Kidney epithelial cell (primary cell): ENCODE measurements around the gene TMIE. TPM values are rescaled to one million over a fixed set of nuclear protein-coding genes. Genes with fewer than 3 reads are reported as not detected.
A peak's percentile ranks its signal among the peaks of the same experiment; 100 is the strongest.

Experiments used
- DNase-seq: peaks from one replicate; pipeline ENCODE4 v3.0.0-alpha.2; 2010; ENCODE audit warnings: low read depth
- H3K27me3 ChIP-seq: 2 replicates; pipeline ENCODE4 v1.6.0; 2011; ENCODE audit warnings: low read length; ENCODE audit not compliant: control insufficient read depth, insufficient read depth
- H3K36me3 ChIP-seq: 2 replicates; pipeline ENCODE4 v1.5.1; 2011; ENCODE audit warnings: low read length; ENCODE audit not compliant: control insufficient read depth, insufficient read depth
- H3K4me3 ChIP-seq: 2 replicates; pipeline ENCODE4 v1.5.1; 2011; ENCODE audit warnings: low read depth, mild to moderate bottlenecking, control low read depth, low read length
- CTCF ChIP-seq: IDR thresholded peaks from 2 replicates; pipeline ENCODE4 v1.5.1; 2011; ENCODE audit warnings: mild to moderate bottlenecking, moderate library complexity, low read length, control low read depth, inconsistent platforms; ENCODE audit not compliant: insufficient read depth, poor library complexity, severe bottlenecking
- total RNA-seq: library from RNA; depleted of rRNA; stranded (reverse); fragments of >200 nt; gene quantifications from 2 replicates; pipeline ENCODE4 v1.2.3, GENCODE V29; 2015

Gene TMIE
- total RNA-seq, 1 donor from 2014 or later, result 1.9 TPM

DNA sequence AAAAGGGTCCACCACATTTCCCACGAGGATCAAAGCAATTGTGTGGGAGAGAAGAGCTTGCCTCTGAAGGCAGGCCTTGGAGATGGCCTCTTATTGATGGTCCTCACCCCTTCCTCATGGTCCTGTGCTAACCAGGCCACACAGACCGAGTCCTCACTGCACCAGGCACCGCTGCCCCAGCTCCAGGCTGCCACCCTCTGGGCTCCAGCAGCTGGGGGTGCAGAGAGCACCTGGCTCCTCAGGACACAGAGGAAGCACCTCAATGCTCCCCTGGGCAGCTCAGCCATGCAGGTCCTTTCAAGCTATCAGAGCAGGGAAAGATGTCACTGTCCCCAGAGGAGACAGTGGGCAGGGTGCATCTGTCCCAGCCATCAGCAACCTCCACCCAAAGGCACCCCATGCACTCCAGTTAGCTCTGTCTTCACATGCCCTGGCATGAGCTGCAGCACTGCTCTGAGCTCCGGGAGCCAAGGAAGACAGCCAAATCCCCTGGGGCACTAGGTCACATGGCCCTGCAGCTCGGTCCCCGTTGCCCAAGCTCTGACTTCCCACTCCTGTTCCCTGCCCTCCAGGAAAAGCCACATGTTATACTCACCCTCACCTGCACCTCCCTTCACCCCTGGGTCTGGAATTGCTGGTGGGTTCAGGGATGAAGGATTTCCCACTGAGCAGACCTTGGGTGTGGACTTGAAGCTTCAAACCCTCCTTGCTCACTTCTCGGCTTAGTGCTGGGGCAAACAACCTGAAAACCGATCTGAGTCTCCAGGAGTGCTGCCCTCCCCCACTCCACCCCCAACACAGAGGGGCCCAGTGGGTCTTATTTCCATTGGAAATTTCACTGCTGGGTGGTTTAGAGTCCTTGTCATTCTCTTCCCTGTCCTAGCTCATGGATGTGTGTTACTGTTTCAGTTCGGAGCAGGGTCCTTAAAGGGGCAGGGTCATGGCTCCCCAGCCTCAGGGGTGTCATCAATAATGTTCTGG, 40.4 kb upstream of the TMIE start:
- Histone ChIP-seq H3K4me3 (no peak overlapping the region), H3K27me3 (peaks cover 11% of the 10 kb centered on the region), H3K36me3 (no peaks in the 10 kb centered on the region)
- TF ChIP-seq CTCF, result no peak
- no peak for DNase-seq

DNA sequence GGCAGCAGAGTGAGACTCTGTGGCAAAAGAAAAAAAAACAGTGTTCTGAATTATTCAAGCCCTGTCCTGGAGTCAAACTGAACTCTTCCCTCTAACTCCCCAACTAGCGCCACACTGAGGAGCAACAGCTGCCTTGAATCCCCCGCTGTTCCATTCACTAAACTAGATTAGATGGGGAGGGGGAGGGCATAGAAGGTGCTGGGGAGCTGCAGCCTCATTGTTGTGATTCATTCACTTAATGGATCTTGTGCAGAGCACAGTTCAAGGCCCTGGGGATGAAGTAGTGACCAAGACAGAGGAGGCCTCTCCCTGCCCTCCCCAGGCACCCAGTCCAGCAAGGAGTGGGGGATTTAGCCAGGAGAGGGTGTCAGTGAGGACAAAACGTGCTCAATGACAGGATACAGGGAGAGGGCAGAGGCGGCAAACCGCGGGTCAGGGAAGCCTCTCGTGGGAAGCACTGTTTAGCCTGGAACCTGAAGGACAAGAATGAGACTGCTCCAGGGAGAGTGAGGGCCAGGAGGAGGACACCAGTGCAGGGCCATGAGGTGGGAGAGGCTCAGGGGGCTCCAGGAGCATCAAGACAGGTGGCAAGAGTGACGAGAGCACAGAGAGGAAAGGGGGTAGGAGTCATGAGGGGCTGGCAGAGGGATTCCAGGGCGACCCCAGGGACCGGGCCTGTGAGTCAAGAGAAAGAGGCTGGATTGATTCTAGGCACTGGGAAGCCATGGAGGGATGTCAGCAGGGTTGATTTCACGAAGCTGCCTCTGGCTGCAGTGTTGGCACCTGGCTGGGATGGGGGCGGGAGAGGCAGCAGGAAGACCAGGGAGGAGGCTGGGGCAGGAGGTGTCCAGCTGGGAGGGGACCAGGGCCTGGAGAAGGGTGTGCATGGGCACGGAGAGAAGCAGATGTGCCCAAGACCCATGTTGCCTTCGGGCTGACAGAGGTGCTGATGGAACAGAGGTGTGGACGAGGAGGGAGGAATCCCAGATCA, 39.1 kb upstream of the TMIE start:
- Histone ChIP-seq H3K4me3 (no peak overlapping the region), H3K27me3 (peaks cover 15% of the 10 kb centered on the region), H3K36me3 (no peaks in the 10 kb centered on the region)
- no peak for TF ChIP-seq CTCF
- no peak for DNase-seq

- TF ChIP-seq CTCF, result no peak
- Histone ChIP-seq H3K4me3 (no peak overlapping the region), H3K36me3 (no peaks in the 10 kb centered on the region), H3K27me3 (peaks cover 17% of the 10 kb centered on the region)
- no peak for DNase-seq
These were observed 38.2 kb upstream of the TMIE start for GRCh38 chr3:46662771-46663551.

- peaks cover 17% of the 10 kb centered on the region for H3K27me3 ChIP-seq
- DNase-seq, result no peak
- H3K36me3 ChIP-seq, result no peaks in the 10 kb centered on the region
- TF ChIP-seq CTCF, result peak; percentile 30
- H3K4me3 ChIP-seq, result no peak overlapping the region
These were observed 37.5 kb upstream of the TMIE start for GRCh38 chr3:46663591-46664135.
